Ascending aorta (tissue), 2 donors: Measurements from ENCODE around the gene GNA14. TPM values are rescaled to one million over a fixed set of nuclear protein-coding genes. Genes with fewer than 3 reads are reported as not detected.
"Not testable (repeated sequence)": the region's sequence is repeated elsewhere in the genome, so short reads cannot be mapped to it uniquely, and the experiment has no call there.

ENCODE experiments used
- DNase-seq, 2 donors: peaks; one replicate each; pipeline ENCODE4 v3.0.0-alpha.2; 2019; ENCODE audit warnings: low spot score in 2 of 2
- H3K27ac ChIP-seq, 2 donors: fragments of 200-600 bp; sonication (generic); one replicate each; pipeline ENCODE4 v1.5.1; 2016 to 2017; ENCODE audit warnings: mild to moderate bottlenecking in 1 of 2
- H3K27me3 ChIP-seq: fragments of 200-600 bp; sonication (generic); one replicate; pipeline ENCODE4 v1.5.1; 2017
- H3K36me3 ChIP-seq, 2 donors: fragments of 200-600 bp; sonication (generic); one replicate each; pipeline ENCODE4 v1.5.1; 2016
- H3K4me1 ChIP-seq, 2 donors: fragments of 200-600 bp; sonication (generic); one replicate each; pipeline ENCODE4 v1.5.1; 2016 to 2017; ENCODE audit warnings: mild to moderate bottlenecking in 1 of 2
- H3K4me3 ChIP-seq, 2 donors: fragments of 200-600 bp; sonication (generic); one replicate each; pipeline ENCODE4 v1.5.1; 2016 to 2017; ENCODE audit warnings: mild to moderate bottlenecking in 1 of 2
- H3K9me3 ChIP-seq, 2 donors: fragments of 200-600 bp; sonication (generic); one replicate each; pipeline ENCODE4 v1.5.1; 2016
- intact Hi-C: fragments of 100-400 bp; cut with DNase I; formaldehyde crosslinking; loops from one replicate; pipeline ENCODE4 v1.15.1; 2023
- total RNA-seq: library from RNA; depleted of rRNA; stranded (reverse); fragments of >200 nt; gene quantifications from one replicate; pipeline ENCODE4 v1.1.0, GENCODE V29; 2016
- TF ChIP-seq, protein P1 (sequence below), 3 experiments: fragments of 200-600 bp in 2 of 3; fragments of 450-650 bp in 1 of 3; sonication (generic) in 2 of 3; IDR thresholded peaks; one replicate each; pipeline ENCODE4 v1.5.1; 2016 to 2019; ENCODE audit warnings: antibody characterized with exemption in 3 of 3, mild to moderate bottlenecking in 1 of 3, moderate library complexity in 1 of 3

The GNA14 gene
- total RNA-seq, 1 donor from 2014 or later = 3.5 TPM

DNA sequence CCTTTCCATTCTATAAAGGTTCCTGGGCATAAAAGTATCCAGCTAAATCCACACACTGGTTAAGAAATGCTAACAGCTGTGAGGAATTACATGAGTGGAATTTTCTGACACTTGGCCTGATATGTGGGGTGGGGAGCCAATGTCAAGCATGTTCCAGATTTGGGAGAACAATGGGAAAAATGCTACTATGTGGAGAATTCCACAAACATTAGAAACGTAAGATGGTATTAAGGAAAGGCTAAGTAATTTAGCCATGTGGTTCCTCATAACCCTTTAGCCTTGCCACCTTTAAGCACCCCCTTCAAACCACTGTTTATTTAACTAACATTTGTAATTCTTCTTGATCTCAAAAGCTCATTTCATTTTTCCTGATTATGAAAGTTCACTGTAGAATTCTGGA, 149.2 kb downstream of the GNA14 start:
- H3K4me1 ChIP-seq = no peaks in the 10 kb centered on the region
- TF ChIP-seq, protein P1, sequence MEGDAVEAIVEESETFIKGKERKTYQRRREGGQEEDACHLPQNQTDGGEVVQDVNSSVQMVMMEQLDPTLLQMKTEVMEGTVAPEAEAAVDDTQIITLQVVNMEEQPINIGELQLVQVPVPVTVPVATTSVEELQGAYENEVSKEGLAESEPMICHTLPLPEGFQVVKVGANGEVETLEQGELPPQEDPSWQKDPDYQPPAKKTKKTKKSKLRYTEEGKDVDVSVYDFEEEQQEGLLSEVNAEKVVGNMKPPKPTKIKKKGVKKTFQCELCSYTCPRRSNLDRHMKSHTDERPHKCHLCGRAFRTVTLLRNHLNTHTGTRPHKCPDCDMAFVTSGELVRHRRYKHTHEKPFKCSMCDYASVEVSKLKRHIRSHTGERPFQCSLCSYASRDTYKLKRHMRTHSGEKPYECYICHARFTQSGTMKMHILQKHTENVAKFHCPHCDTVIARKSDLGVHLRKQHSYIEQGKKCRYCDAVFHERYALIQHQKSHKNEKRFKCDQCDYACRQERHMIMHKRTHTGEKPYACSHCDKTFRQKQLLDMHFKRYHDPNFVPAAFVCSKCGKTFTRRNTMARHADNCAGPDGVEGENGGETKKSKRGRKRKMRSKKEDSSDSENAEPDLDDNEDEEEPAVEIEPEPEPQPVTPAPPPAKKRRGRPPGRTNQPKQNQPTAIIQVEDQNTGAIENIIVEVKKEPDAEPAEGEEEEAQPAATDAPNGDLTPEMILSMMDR (IDR thresholded peaks at IDR 0.05) = no peak
- DNase-seq = no peak
- no peak overlapping the region for H3K27ac ChIP-seq
- H3K27me3 ChIP-seq = no peaks in the 10 kb centered on the region
- H3K9me3 ChIP-seq = no peaks in the 10 kb centered on the region
- no peaks in the 10 kb centered on the region for H3K36me3 ChIP-seq
- no peak overlapping the region for H3K4me3 ChIP-seq
- intact Hi-C loops = no loop called here

DNA sequence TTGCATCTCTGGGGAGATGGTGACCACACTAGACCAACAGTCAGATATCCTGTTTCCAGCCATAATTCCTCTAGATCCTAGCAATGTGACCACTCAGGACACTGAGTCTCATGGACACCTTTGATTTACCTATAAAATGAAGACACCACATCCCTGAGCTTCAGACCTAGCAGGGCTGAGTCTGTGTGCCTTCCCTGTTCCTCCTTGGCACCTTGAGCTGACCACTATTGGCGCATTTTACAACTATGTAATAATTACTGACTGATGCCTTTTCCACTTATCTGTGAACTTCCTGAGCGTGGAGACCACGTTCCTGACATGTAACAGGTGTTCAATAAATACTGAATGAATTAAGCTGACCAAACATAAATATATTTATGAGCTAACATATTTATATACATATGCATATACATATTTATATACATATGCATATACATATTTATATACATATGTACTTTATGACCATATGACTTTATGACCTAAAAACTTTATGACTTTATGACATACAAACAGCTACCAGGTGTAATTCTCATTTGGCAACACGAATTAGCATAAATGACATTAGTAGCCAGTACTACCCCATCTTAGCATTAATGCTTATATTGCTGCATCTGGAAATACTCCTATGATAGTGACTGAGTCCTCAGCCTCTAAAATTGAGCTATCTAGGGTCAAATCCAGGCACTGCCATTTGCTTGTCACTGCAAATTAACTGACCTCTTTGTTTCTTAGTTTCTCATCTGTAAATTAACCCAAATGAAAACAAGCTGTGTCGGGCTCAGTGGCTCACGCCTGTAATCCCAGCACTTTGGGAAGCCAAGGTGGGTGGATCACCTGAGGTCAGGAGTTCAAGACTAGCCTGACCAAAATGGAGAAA, 150.6 kb downstream of the GNA14 start:
- no peak overlapping the region for H3K27ac ChIP-seq
- no peak for DNase-seq

DNA sequence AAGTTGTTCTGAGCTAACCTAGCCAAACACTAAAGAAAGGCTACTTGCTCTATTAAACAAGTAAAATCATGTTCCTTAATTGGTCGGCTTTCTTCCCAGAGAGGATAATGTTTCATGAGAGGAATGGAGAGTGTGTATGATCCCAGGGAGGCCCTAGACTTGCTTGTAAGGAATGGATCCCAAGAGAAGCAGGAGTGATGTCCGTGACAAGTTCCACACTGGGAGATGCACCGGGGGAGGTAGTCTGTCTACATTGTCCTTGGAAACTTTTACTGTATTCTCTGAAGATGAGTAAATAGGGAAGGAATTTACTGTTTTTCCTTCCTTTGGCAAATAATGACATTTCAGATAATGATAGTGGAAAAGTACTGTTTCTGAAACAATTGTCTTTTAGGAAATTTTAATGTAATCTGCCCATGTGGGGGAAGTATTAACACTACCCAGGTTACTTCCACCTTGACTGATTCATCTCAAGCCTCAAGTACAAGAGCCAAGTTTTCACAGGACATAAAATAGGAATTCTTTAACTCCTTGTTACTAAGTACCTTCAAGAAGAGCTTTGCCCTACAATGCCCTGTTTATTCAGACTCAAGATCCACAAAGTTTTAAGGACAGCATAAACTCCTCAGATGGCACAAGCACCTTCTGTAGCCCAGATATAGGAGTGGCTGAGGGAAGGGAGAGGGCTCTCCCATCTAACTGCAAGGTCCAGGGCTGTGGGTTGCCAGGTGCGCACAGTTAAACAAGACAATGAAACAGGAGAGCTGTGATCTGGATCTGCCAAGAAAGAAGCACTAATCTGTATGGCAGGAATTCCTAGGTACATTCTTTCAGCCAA, 152.1 kb downstream of the GNA14 start:
- TF ChIP-seq, protein P1 (IDR thresholded peaks at IDR 0.05) = no peak
- no peak for DNase-seq
- Histone ChIP-seq H3K36me3 (no peaks in the 10 kb centered on the region), H3K4me3 (no peak overlapping the region), H3K27me3 (no peaks in the 10 kb centered on the region), H3K4me1 (no peaks in the 10 kb centered on the region), H3K27ac (no peak overlapping the region), H3K9me3 (peaks cover 0 to 7% of the 10 kb centered on the region in 2 donors)
- intact Hi-C loops = no loop called here

More for the DNA sequence above, 150.6 kb downstream of the GNA14 start:
- no peaks in the 10 kb centered on the region for H3K9me3 ChIP-seq
- no peaks in the 10 kb centered on the region for H3K27me3 ChIP-seq
- no peak overlapping the region for H3K4me3 ChIP-seq
- no peaks in the 10 kb centered on the region for H3K4me1 ChIP-seq
- H3K36me3 ChIP-seq = no peaks in the 10 kb centered on the region
- intact Hi-C loops = no loop called here
- TF ChIP-seq, protein P1 (IDR thresholded peaks at IDR 0.05) = no peak

DNA sequence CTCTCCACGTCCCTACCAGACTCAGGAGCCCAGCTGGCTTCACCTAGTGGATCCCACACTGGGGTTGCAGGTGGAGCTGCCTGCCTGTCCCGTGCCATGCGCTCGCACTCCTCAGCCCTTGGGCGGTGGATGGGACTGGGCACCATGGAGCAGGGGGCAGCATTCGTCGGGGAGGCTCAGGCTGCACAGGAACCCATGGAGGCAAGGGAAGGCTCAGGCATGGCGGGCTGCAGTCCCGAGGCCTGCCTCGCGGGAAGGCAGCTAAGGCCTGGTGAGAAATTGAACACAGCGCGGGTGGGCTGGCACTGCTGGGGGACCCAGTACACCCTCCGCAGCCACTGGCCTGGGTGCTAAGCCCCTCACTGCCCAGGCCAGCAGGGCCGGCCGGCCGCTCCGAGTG, 157.8 kb downstream of the GNA14 start:
- intact Hi-C loops, H3K4me1 ChIP-seq, H3K27me3 ChIP-seq, H3K36me3 ChIP-seq, H3K4me3 ChIP-seq, H3K27ac ChIP-seq, DNase-seq: not testable (repeated sequence)
- peaks cover 0 to 18% of the 10 kb centered on the region in 2 donors for H3K9me3 ChIP-seq

DNA sequence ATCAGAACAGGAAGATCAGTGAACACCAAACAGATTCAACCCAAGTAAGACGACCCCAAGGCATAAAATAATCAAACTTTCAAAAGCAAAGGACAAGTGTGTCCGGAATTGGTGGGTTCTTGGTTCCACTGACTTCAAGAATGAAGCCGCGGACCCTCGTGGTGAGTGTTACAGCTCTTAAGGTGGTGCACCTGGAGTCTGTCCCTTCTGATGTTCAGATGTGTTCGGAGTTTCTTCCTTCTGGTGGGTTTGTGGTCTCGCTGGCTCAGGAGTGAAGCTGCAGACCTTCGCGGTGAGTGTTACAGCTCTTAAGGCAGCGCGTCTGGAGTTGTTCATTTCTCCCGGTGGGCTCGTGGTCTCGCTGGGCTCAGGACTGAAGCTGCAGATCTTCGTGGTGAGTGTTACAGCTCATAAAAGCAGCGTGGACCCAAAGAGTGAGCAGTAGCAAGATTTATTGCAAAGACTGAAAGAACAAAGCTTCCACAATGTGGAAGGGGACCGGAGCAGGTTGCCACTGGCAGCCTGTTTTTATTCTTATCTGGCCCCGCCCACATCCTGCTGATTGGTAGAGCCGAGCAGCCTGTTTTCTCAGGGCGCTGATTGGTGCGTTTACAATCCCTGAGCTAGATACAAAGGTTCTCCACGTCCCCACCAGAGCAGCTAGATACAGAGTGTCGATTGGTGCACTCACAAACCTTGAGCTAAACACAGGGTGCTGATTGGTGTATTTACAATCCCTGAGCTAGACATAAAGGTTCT, 158.5 kb downstream of the GNA14 start:
- DNase-seq, H3K36me3 ChIP-seq, H3K27me3 ChIP-seq, H3K4me3 ChIP-seq, H3K27ac ChIP-seq, H3K4me1 ChIP-seq, intact Hi-C loops: not testable (repeated sequence)
- H3K9me3 ChIP-seq = peaks cover 0 to 18% of the 10 kb centered on the region in 2 donors

DNA sequence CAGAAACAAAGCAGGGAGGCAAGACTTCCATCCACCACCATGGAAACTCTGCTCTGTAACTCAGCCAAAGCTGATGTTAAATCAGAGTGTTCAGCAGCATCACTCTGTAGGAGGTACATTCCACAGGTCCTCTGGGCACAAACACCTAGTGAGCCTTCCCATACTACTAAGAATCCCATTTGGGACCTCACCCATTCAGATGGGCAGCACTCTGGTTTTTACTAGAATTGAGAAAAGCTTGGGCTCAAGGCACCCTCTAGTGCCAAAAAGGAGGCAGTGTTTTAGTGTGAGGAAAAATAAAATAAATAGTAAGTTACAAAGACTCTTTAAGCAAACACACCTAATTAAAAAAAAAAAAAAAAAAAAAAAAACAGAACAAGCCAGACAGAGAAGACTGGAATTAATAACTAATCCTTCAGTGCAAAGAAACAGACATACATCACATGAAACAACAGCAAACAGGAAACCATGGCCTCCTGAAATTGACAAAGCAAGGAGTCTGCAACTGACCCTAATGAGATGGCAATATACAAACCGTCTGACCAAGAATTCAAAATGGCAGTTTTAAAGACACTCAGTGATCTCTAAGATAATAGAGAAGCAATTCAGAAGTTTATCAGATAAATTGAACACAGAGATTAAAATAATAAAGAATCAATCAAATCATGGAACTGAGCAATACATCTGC, 159.5 kb downstream of the GNA14 start:
- no peaks in the 10 kb centered on the region for H3K36me3 ChIP-seq
- no peak overlapping the region for H3K4me3 ChIP-seq
- no peaks in the 10 kb centered on the region for H3K27me3 ChIP-seq
- TF ChIP-seq, protein P1 (IDR thresholded peaks at IDR 0.05) = no peak
- DNase-seq = no peak
- H3K4me1 ChIP-seq = no peaks in the 10 kb centered on the region
- intact Hi-C loops = no loop called here
- peaks cover 0 to 18% of the 10 kb centered on the region in 2 donors for H3K9me3 ChIP-seq
- no peak overlapping the region for H3K27ac ChIP-seq
